Gastroesophageal sphincter (tissue), 4 donors: Measurements from ENCODE around the gene ENPEP. TPM values are rescaled to one million over a fixed set of nuclear protein-coding genes. Genes with fewer than 3 reads are reported as not detected.

Experiments used
- ATAC-seq: fragments of 150-250 bp; one replicate; pipeline ENCODE4 v1.9.1; 2016; ENCODE audit warnings: mild to moderate bottlenecking, moderate library complexity
- H3K27ac ChIP-seq, 4 donors: fragments of 200-600 bp; sonication (generic) in 3 of 4; 1 replicate in 3 of 4; 2 replicates in 1 of 4; pipeline ENCODE4 v1.5.1; 2016 to 2019
- H3K27me3 ChIP-seq: fragments of 200-600 bp; sonication (generic); one replicate; pipeline ENCODE4 v1.5.1; 2019
- H3K36me3 ChIP-seq, 2 donors: fragments of 200-600 bp; sonication (generic); one replicate each; pipeline ENCODE4 v1.5.1; 2019; ENCODE audit warnings: control low read depth in 1 of 2
- H3K4me1 ChIP-seq, 3 donors: fragments of 200-600 bp; sonication (generic); 1 replicate in 2 of 3; 2 replicates in 1 of 3; pipeline ENCODE4 v1.5.1; 2016 to 2019; ENCODE audit warnings: control low read depth in 2 of 3
- H3K4me3 ChIP-seq, 2 donors: fragments of 200-600 bp; sonication (generic); one replicate each; pipeline ENCODE4 v1.5.1; 2019; ENCODE audit warnings: mild to moderate bottlenecking in 1 of 2, moderate library complexity in 1 of 2
- H3K9me3 ChIP-seq, 3 donors: fragments of 200-600 bp; sonication (generic); one replicate each; pipeline ENCODE4 v1.5.1; 2017 to 2019; ENCODE audit warnings: control low read depth in 2 of 3
- CTCF ChIP-seq, 4 experiments: fragments of 200-600 bp in 2 of 4; fragments of 450-650 bp in 2 of 4; sonication (generic) in 1 of 4; IDR thresholded peaks; one replicate each; pipeline ENCODE4 v1.5.1; 2017 to 2019; ENCODE audit warnings: antibody characterized with exemption in 4 of 4, mild to moderate bottlenecking in 2 of 4, moderate library complexity in 2 of 4
- EP300 ChIP-seq: sonication (generic); formaldehyde crosslinking; IDR thresholded peaks from one replicate; pipeline ENCODE4 v1.6.1; 2017; ENCODE audit warnings: antibody characterized with exemption, mild to moderate bottlenecking
- POLR2A ChIP-seq, 2 donors: fragments of 450-650 bp; IDR thresholded peaks; one replicate each; pipeline ENCODE4 v1.6.1; 2017; ENCODE audit warnings: antibody characterized with exemption in 2 of 2, mild to moderate bottlenecking in 2 of 2, moderate library complexity in 1 of 2
- POLR2AphosphoS5 ChIP-seq: sonication (generic); formaldehyde crosslinking; IDR thresholded peaks from one replicate; pipeline ENCODE4 v1.6.1; 2017; ENCODE audit warnings: antibody characterized with exemption
- WGBS, 2 donors: methylation state at CpG; one replicate each; pipeline ENCODE4 v1.1.5; 2018; ENCODE audit warnings: low coverage in 1 of 2; 5-methylcytosine and 5-hydroxymethylcytosine counted together
- total RNA-seq, 4 donors: library from RNA; depleted of rRNA; stranded (reverse); fragments of >200 nt; gene quantifications; one replicate each; pipeline ENCODE4 v1.1.0, GENCODE V29; 2016

The ENPEP gene
- total RNA-seq, 4 donors from 2014 or later = 2.9 to 7.0 (median 6.3) TPM

- Histone ChIP-seq H3K9me3 (no peaks in the 10 kb centered on the region), H3K27me3 (no peaks in the 10 kb centered on the region), H3K4me3 (no peak overlapping the region), H3K4me1 (no peaks in the 10 kb centered on the region), H3K36me3 (no peaks in the 10 kb centered on the region), H3K27ac (no peak overlapping the region)
- TF ChIP-seq CTCF (IDR thresholded peaks at IDR 0.05) (peak; percentile 34 to 70 (median 50)), POLR2AphosphoS5 (no peak)
- ATAC-seq = no peak
Measured at GRCh38 chr4:110514889-110515479, 39.0 kb downstream of the ENPEP start.

- H3K4me1 ChIP-seq = no peaks in the 10 kb centered on the region
- peak overlapping the region; percentile 45 to 65 for H3K4me3 ChIP-seq
- H3K36me3 ChIP-seq = no peaks in the 10 kb centered on the region
- 63 to 69% methylated on average over 4 of the region's 5 CpGs for WGBS, 2 donors
- TF ChIP-seq EP300 = no peak
- TF ChIP-seq POLR2A (IDR thresholded peaks at IDR 0.05) = no peak
- no peak for TF ChIP-seq CTCF (IDR thresholded peaks at IDR 0.05)
- TF ChIP-seq POLR2AphosphoS5 = no peak
- H3K27ac ChIP-seq = no peak overlapping the region
- peaks cover 5% of the 10 kb centered on the region for H3K27me3 ChIP-seq
- ATAC-seq = peak; percentile 14
- no peaks in the 10 kb centered on the region for H3K9me3 ChIP-seq
Measured at GRCh38 chr4:110515676-110516075, 39.7 kb downstream of the ENPEP start.

GRCh38 chr4:110516106-110516922 lies 40.4 kb downstream of the ENPEP start:
- Histone ChIP-seq H3K4me3 (peak overlapping the region; percentile 45 to 65), H3K36me3 (no peaks in the 10 kb centered on the region), H3K27ac (no peak overlapping the region), H3K4me1 (no peaks in the 10 kb centered on the region), H3K9me3 (no peaks in the 10 kb centered on the region), H3K27me3 (peaks cover 7% of the 10 kb centered on the region)
- ATAC-seq = peak; percentile 77
- TF ChIP-seq POLR2A (IDR thresholded peaks at IDR 0.05) (no peak), CTCF (IDR thresholded peaks at IDR 0.05) (peak; percentile 38 to 75 (median 64)), POLR2AphosphoS5 (no peak), EP300 (no peak)
- WGBS, 2 donors = 14 to 24% methylated on average over 8 of the region's 8 CpGs

- no peaks in the 10 kb centered on the region for H3K4me1 ChIP-seq
- ATAC-seq = no peak
- H3K9me3 ChIP-seq = no peaks in the 10 kb centered on the region
- peaks cover 7% of the 10 kb centered on the region for H3K27me3 ChIP-seq
- H3K4me3 ChIP-seq = no peak overlapping the region
- TF ChIP-seq EP300 (no peak), POLR2A (IDR thresholded peaks at IDR 0.05) (no peak), CTCF (IDR thresholded peaks at IDR 0.05) (peak; percentile 41 to 61 (median 50)), POLR2AphosphoS5 (no peak)
- H3K36me3 ChIP-seq = no peaks in the 10 kb centered on the region
- no peak overlapping the region for H3K27ac ChIP-seq
- 87 to 92% methylated on average over 2 of the region's 2 CpGs for WGBS, 2 donors
Measured at GRCh38 chr4:110518889-110519490, 43.0 kb downstream of the ENPEP start.
